ENCODE data around the gene ABI3BP.
A peak's percentile ranks its signal among the peaks of the same experiment; 100 is the strongest.

Gene ABI3BP

DNA sequence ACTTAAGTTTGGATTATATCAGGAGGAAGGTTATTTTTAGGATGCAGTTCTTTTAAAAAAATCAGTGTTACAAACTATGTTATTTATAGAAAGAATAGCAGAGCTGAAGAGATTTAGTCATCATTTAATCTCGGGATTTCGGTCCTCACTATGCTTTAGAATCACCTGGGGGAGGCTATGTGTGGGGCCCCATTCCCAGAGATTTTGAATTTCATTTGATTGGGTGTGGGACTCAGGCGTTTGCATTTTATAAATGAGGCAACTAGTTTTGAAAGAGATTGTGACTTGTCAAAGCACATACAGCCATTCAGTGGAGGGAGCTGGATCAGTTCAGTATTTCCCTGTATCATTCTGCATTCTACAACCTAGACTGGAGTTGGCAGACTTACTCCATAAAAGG, 247.1 kb downstream of the ABI3BP start:
- no peak for DNase-seq (ENCODE audit: low read depth)
- H3K9ac ChIP-seq (ENCODE audit: low read length): no peak overlapping the region
- H3K27me3 ChIP-seq (replicated peaks; ENCODE audit: control insufficient read depth, insufficient read depth, low read length): no peaks in the 10 kb centered on the region
- H3K4me3 ChIP-seq (ENCODE audit: low read length): no peak overlapping the region
- H3K9me3 ChIP-seq (ENCODE audit: control insufficient read depth, low read length): no peaks in the 10 kb centered on the region
- H3K4me1 ChIP-seq (ENCODE audit: control insufficient read depth, insufficient read depth, low read length): peaks cover 6% of the 10 kb centered on the region
- H3K36me3 ChIP-seq (ENCODE audit: control insufficient read depth, insufficient read depth, low read length, severe bottlenecking): peaks cover 99% of the 10 kb centered on the region

GRCh38 chr3:100745617-100746016, 247.6 kb downstream of the ABI3BP start:
- no peaks in the 10 kb centered on the region for H3K27me3 ChIP-seq (replicated peaks; ENCODE audit: control insufficient read depth, insufficient read depth, low read length)
- no peaks in the 10 kb centered on the region for H3K9me3 ChIP-seq (ENCODE audit: control insufficient read depth, low read length)
- DNase-seq (ENCODE audit: low read depth): no peak
- H3K36me3 ChIP-seq (ENCODE audit: control insufficient read depth, insufficient read depth, low read length, severe bottlenecking): peaks cover 99% of the 10 kb centered on the region
- H3K4me3 ChIP-seq (ENCODE audit: low read length): no peak overlapping the region
- peaks cover 6% of the 10 kb centered on the region for H3K4me1 ChIP-seq (ENCODE audit: control insufficient read depth, insufficient read depth, low read length)
- no peak overlapping the region for H3K9ac ChIP-seq (ENCODE audit: low read length)

GRCh38 chr3:100744671-100745070, 248.6 kb downstream of the ABI3BP start:
- DNase-seq (ENCODE audit: low read depth): no peak
- H3K36me3 ChIP-seq (ENCODE audit: control insufficient read depth, insufficient read depth, low read length, severe bottlenecking): peaks cover 99% of the 10 kb centered on the region
- no peak overlapping the region for H3K9ac ChIP-seq (ENCODE audit: low read length)
- no peaks in the 10 kb centered on the region for H3K27me3 ChIP-seq (replicated peaks; ENCODE audit: control insufficient read depth, insufficient read depth, low read length)
- H3K4me3 ChIP-seq (ENCODE audit: low read length): no peak overlapping the region
- H3K9me3 ChIP-seq (ENCODE audit: control insufficient read depth, low read length): no peaks in the 10 kb centered on the region
- H3K4me1 ChIP-seq (ENCODE audit: control insufficient read depth, insufficient read depth, low read length): peaks cover 6% of the 10 kb centered on the region

DNA sequence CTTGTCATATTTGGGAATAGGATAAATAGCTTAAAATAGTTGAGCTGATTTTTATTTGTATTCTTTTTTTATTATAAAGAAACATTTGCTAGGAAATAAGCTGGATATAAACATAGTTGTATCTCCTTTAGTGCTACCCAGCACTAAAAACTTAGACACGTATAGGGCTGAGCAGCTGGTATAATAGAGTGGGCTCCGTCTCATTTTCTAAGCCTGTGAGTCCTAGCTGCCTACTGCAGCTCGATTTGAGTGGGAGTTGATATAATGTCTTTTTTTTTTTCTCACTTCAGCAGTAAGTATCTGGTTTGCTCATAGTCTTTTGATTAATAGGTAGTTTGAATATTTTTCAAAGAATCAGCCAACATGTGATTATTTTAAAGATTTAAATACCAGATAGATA, 249.7 kb downstream of the ABI3BP start:
- H3K9me3 ChIP-seq (ENCODE audit: control insufficient read depth, low read length): no peaks in the 10 kb centered on the region
- peaks cover 3% of the 10 kb centered on the region for H3K4me1 ChIP-seq (ENCODE audit: control insufficient read depth, insufficient read depth, low read length)
- peaks cover 99% of the 10 kb centered on the region for H3K36me3 ChIP-seq (ENCODE audit: control insufficient read depth, insufficient read depth, low read length, severe bottlenecking)
- no peaks in the 10 kb centered on the region for H3K27me3 ChIP-seq (replicated peaks; ENCODE audit: control insufficient read depth, insufficient read depth, low read length)
- H3K9ac ChIP-seq (ENCODE audit: low read length): no peak overlapping the region
- H3K4me3 ChIP-seq (ENCODE audit: low read length): no peak overlapping the region
- DNase-seq (ENCODE audit: low read depth): no peak

- no peak for DNase-seq (ENCODE audit: low read depth)
- H3K4me3 ChIP-seq (ENCODE audit: low read length): no peak overlapping the region
- H3K36me3 ChIP-seq (ENCODE audit: control insufficient read depth, insufficient read depth, low read length, severe bottlenecking): peaks cover 99% of the 10 kb centered on the region
- no peaks in the 10 kb centered on the region for H3K9me3 ChIP-seq (ENCODE audit: control insufficient read depth, low read length)
- H3K9ac ChIP-seq (ENCODE audit: low read length): no peak overlapping the region
- H3K4me1 ChIP-seq (ENCODE audit: control insufficient read depth, insufficient read depth, low read length): peaks cover 25% of the 10 kb centered on the region
- H3K27me3 ChIP-seq (replicated peaks; ENCODE audit: control insufficient read depth, insufficient read depth, low read length): no peaks in the 10 kb centered on the region
Observed at GRCh38 chr3:100740207-100740606, 253.0 kb downstream of the ABI3BP start.

DNA sequence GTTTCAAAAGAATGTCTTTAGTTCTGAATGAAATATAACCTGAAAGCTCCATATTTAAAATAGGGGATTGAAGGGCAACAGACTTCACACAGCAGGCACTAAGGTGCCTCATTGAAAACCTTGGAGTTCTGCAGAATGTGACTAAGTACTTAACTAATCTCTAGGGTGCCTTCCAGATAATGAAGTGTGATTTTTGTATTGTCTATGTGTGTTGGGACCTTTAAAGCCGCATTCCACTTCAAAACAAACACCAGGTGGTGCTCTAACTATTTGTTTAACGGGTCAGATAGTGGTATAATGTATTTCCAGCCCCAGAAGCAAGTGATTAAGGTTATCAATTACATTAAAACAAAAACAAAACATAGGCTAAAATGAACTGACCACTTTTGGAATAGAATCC, 255.9 kb downstream of the ABI3BP start:
- peak; percentile 58 for DNase-seq (ENCODE audit: low read depth)
- Histone ChIP-seq H3K9me3 (ENCODE audit: control insufficient read depth, low read length) (no peaks in the 10 kb centered on the region), H3K4me3 (ENCODE audit: low read length) (no peak overlapping the region), H3K9ac (ENCODE audit: low read length) (no peak overlapping the region), H3K4me1 (ENCODE audit: control insufficient read depth, insufficient read depth, low read length) (peaks cover 38% of the 10 kb centered on the region), H3K27me3 (replicated peaks; ENCODE audit: control insufficient read depth, insufficient read depth, low read length) (no peaks in the 10 kb centered on the region), H3K36me3 (ENCODE audit: control insufficient read depth, insufficient read depth, low read length, severe bottlenecking) (peaks cover 94% of the 10 kb centered on the region)

DNA sequence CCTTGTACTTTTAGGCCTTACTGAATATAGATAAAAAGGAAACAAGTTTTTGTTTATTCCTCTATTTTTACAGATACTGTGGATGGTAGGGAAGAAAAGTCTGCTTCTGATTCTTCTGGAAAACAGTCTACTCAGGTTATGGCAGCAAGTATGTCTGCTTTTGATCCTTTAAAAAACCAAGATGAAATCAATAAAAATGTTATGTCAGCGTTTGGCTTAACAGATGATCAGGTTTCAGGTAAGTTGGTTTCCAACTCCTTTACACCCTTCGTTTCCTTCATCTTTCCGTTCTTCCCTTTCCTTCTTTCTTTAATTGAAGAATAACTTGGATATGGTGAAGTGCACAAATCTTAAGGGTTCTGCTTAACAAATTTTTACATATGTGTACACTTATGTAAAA, 260.8 kb downstream of the ABI3BP start:
- Histone ChIP-seq H3K27me3 (replicated peaks; ENCODE audit: control insufficient read depth, insufficient read depth, low read length) (no peaks in the 10 kb centered on the region), H3K4me3 (ENCODE audit: low read length) (no peak overlapping the region), H3K9ac (ENCODE audit: low read length) (no peak overlapping the region), H3K4me1 (ENCODE audit: control insufficient read depth, insufficient read depth, low read length) (peaks cover 36% of the 10 kb centered on the region), H3K9me3 (ENCODE audit: control insufficient read depth, low read length) (no peaks in the 10 kb centered on the region), H3K36me3 (ENCODE audit: control insufficient read depth, insufficient read depth, low read length, severe bottlenecking) (peaks cover 90% of the 10 kb centered on the region)
- no peak for DNase-seq (ENCODE audit: low read depth)

- Histone ChIP-seq H3K4me1 (ENCODE audit: control insufficient read depth, insufficient read depth, low read length) (peaks cover 22% of the 10 kb centered on the region), H3K9me3 (ENCODE audit: control insufficient read depth, low read length) (no peaks in the 10 kb centered on the region), H3K36me3 (ENCODE audit: control insufficient read depth, insufficient read depth, low read length, severe bottlenecking) (peaks cover 88% of the 10 kb centered on the region), H3K4me3 (ENCODE audit: low read length) (no peak overlapping the region), H3K9ac (ENCODE audit: low read length) (no peak overlapping the region), H3K27me3 (replicated peaks; ENCODE audit: control insufficient read depth, insufficient read depth, low read length) (no peaks in the 10 kb centered on the region)
- no peak for DNase-seq (ENCODE audit: low read depth)
Observed at GRCh38 chr3:100730524-100730923, 262.7 kb downstream of the ABI3BP start.

GRCh38 chr3:100726706-100727105, 266.5 kb downstream of the ABI3BP start:
- Histone ChIP-seq H3K9ac (ENCODE audit: low read length) (no peak overlapping the region), H3K4me1 (ENCODE audit: control insufficient read depth, insufficient read depth, low read length) (peaks cover 6% of the 10 kb centered on the region), H3K9me3 (ENCODE audit: control insufficient read depth, low read length) (no peaks in the 10 kb centered on the region), H3K4me3 (ENCODE audit: low read length) (no peak overlapping the region), H3K36me3 (ENCODE audit: control insufficient read depth, insufficient read depth, low read length, severe bottlenecking) (peaks cover 88% of the 10 kb centered on the region), H3K27me3 (replicated peaks; ENCODE audit: control insufficient read depth, insufficient read depth, low read length) (no peaks in the 10 kb centered on the region)
- DNase-seq (ENCODE audit: low read depth): no peak

- no peak for DNase-seq (ENCODE audit: low read depth)
- Histone ChIP-seq H3K4me1 (ENCODE audit: control insufficient read depth, insufficient read depth, low read length) (peaks cover 6% of the 10 kb centered on the region), H3K27me3 (replicated peaks; ENCODE audit: control insufficient read depth, insufficient read depth, low read length) (no peaks in the 10 kb centered on the region), H3K36me3 (ENCODE audit: control insufficient read depth, insufficient read depth, low read length, severe bottlenecking) (peaks cover 88% of the 10 kb centered on the region), H3K4me3 (ENCODE audit: low read length) (no peak overlapping the region), H3K9me3 (ENCODE audit: control insufficient read depth, low read length) (no peaks in the 10 kb centered on the region), H3K9ac (ENCODE audit: low read length) (no peak overlapping the region)
Observed at GRCh38 chr3:100725935-100726513, 267.2 kb downstream of the ABI3BP start.

DNA sequence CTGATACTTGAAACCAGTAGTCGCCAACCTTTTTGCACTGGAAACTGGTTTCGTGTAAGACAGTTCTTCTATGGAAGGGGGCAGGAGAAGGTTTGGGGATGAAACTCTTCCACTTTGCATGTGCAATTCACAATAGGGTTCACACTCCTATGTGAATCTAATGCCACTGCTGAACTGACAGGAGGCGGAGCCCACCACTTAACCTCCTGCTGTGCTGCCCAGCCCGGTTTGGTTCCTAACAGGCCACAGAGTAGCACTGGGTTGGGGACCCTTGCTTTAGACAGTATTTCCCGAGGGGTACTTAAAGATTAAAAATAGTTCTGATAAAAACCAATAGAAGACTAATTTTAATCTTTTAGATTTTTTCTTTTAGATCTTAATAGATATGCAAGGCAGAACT, 272.8 kb downstream of the ABI3BP start:
- H3K27me3 ChIP-seq (replicated peaks; ENCODE audit: control insufficient read depth, insufficient read depth, low read length): no peaks in the 10 kb centered on the region
- no peak overlapping the region for H3K4me3 ChIP-seq (ENCODE audit: low read length)
- no peak for DNase-seq (ENCODE audit: low read depth)
- H3K4me1 ChIP-seq (ENCODE audit: control insufficient read depth, insufficient read depth, low read length): peaks cover 30% of the 10 kb centered on the region
- H3K9me3 ChIP-seq (ENCODE audit: control insufficient read depth, low read length): no peaks in the 10 kb centered on the region
- H3K9ac ChIP-seq (ENCODE audit: low read length): no peak overlapping the region
- H3K36me3 ChIP-seq (ENCODE audit: control insufficient read depth, insufficient read depth, low read length, severe bottlenecking): peaks cover 83% of the 10 kb centered on the region

DNA sequence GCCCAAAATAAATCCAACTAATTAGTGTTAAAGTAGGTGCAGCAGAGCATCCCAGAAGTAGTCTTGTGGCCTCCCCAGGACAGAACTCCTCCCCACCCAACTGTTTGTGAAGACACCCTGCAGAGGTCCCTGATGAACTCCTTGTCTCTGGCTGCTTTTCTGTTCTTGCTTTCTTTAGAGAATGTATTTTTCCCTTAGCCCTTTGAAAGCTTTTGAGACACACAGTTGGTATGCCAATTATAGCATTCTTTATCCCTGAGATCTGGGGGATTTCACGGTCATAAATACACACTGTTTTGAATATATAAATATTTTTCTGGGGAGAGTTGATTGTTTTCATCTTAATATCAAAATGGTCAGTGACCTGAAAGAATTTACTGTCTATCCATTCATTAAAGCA, 274.1 kb downstream of the ABI3BP start:
- Histone ChIP-seq H3K9me3 (ENCODE audit: control insufficient read depth, low read length) (no peaks in the 10 kb centered on the region), H3K36me3 (ENCODE audit: control insufficient read depth, insufficient read depth, low read length, severe bottlenecking) (peaks cover 88% of the 10 kb centered on the region), H3K4me1 (ENCODE audit: control insufficient read depth, insufficient read depth, low read length) (peaks cover 34% of the 10 kb centered on the region), H3K4me3 (ENCODE audit: low read length) (no peak overlapping the region), H3K27me3 (replicated peaks; ENCODE audit: control insufficient read depth, insufficient read depth, low read length) (no peaks in the 10 kb centered on the region), H3K9ac (ENCODE audit: low read length) (no peak overlapping the region)
- DNase-seq (ENCODE audit: low read depth): peak; percentile 38

Data from adipocyte (in vitro differentiated cells).